ENCODE data around the gene KRT71.

- TF ChIP-seq CTCF (conservative IDR thresholded peaks at IDR 0.05) = no peak
- no peak for TF ChIP-seq EZH2 (IDR thresholded peaks at IDR 0.05; ENCODE audit: low read depth)
Observed at GRCh38 chr12:52497975-52498374, 55.0 kb downstream of the KRT71 start.
